RWPE1 (cell line): Measurements from ENCODE around the gene NOS3.
A peak's percentile ranks its signal among the peaks of the same experiment; 100 is the strongest.

Experiments
- CTCF ChIA-PET: fragments of 350-600 bp; sonication (Branson Sonifier 250); formaldehyde crosslinking; extraction: SDS; loops from one replicate; lab custom pipeline; 2021; lab: Yijun Ruan, JAX
- POLR2A ChIA-PET: fragments of 400-600 bp; formaldehyde crosslinking; extraction: SDS; loops from one replicate; lab custom pipeline; 2020; ENCODE audit warnings: antibody characterized with exemption; ENCODE audit not compliant: low non-redundant PET; lab: Yijun Ruan, JAX
- DNase-seq: peaks from one replicate; pipeline ENCODE4 v3.0.0; 2012; ENCODE audit warnings: low spot score
- H3K27ac ChIP-seq: fragments of 450-650 bp; 2 replicates; pipeline ENCODE4 v1.5.1; 2017
- CTCF ChIP-seq: fragments of 450-650 bp; conservative IDR thresholded peaks from 2 replicates; pipeline ENCODE4 v1.5.1; 2017; ENCODE audit warnings: low read depth, mild to moderate bottlenecking

The NOS3 gene

GRCh38 chr7:150990416-150991186 is at the start of gene NOS3:
TSS of gene NOS3 (plus strand) at chr7:150991017. CDS start at chr7:150993804, 2,787 bp downstream.
- ChIA-PET POLR2A (no interaction called here), CTCF (no interaction called here)
- no peak for TF ChIP-seq CTCF
- DNase-seq = no peak
- H3K27ac ChIP-seq = no peak within 1 kb of the TSS

GRCh38 chr7:150941351-150942000 is 49.3 kb upstream of the NOS3 start:
- peak overlapping the region; percentile 92 for H3K27ac ChIP-seq
- ChIA-PET CTCF (no interaction called here), POLR2A (interaction anchor here (0.5 kb wide), 1 partner anchor 120 kb away, joined by 3 read pairs; no protein-coding TSS in a partner anchor)
- TF ChIP-seq CTCF = no peak
- DNase-seq = no peak

GRCh38 chr7:150942001-150942590 is 48.7 kb upstream of the NOS3 start:
- CTCF ChIA-PET = no interaction called here
- peak overlapping the region; percentile 92 for H3K27ac ChIP-seq
- POLR2A ChIA-PET = no interaction called here
- no peak for DNase-seq
- no peak for TF ChIP-seq CTCF

GRCh38 chr7:150942591-150943452 is 48.0 kb upstream of the NOS3 start:
- no peak for DNase-seq
- TF ChIP-seq CTCF = no peak
- POLR2A ChIA-PET = no interaction called here
- CTCF ChIA-PET = no interaction called here
- peak overlapping the region; percentile 92 for H3K27ac ChIP-seq

GRCh38 chr7:150943453-150943814 is 47.4 kb upstream of the NOS3 start:
- POLR2A ChIA-PET = no interaction called here
- H3K27ac ChIP-seq = peak overlapping the region; percentile 92
- no peak for TF ChIP-seq CTCF
- CTCF ChIA-PET = no interaction called here
- no peak for DNase-seq
